NOMO-1 (cell line): Measurements from ENCODE around the gene DHTKD1.
A peak's percentile ranks its signal among the peaks of the same experiment; 100 is the strongest.
"Not testable (repeated sequence)": the region's sequence is repeated elsewhere in the genome, so short reads cannot be mapped to it uniquely, and the experiment has no call there.

Experiments
- DNase-seq, 2 experiments: peaks; one replicate each; lab custom pipeline; 2025; ENCODE audit not compliant: unreplicated experiment in 2 of 2; lab: John Stamatoyannopoulos, UW

DHTKD1 gene

GRCh38 chr10:12062754-12063482 is 5.8 kb upstream of the DHTKD1 start:
- DNase-seq = no peak

GRCh38 chr10:12063483-12063818 is 5.3 kb upstream of the DHTKD1 start:
- no peak for DNase-seq

GRCh38 chr10:12067336-12067735 is 1.4 kb upstream of the DHTKD1 start:
- DNase-seq = no peak

GRCh38 chr10:12071441-12071840 is 2.7 kb downstream of the DHTKD1 start:
- not testable (repeated sequence) for DNase-seq

GRCh38 chr10:12073526-12073925 is 4.8 kb downstream of the DHTKD1 start:
- DNase-seq = no peak

GRCh38 chr10:12077580-12078180 is 8.9 kb downstream of the DHTKD1 start:
- peak; percentile 21 to 36 for DNase-seq

- DNase-seq = no peak
Observed at GRCh38 chr10:12081470-12081869, 12.7 kb downstream of the DHTKD1 start.

GRCh38 chr10:12081879-12082557 is 13.3 kb downstream of the DHTKD1 start:
- DNase-seq = no peak

- DNase-seq = no peak
Observed at GRCh38 chr10:12088919-12089318, 20.2 kb downstream of the DHTKD1 start.

- no peak for DNase-seq
Observed at GRCh38 chr10:12091421-12091820, 22.7 kb downstream of the DHTKD1 start.

- DNase-seq = not testable (repeated sequence)
Observed at GRCh38 chr10:12097361-12097760, 28.6 kb downstream of the DHTKD1 start.

GRCh38 chr10:12097791-12098190 is 29.0 kb downstream of the DHTKD1 start:
- no peak for DNase-seq

- no peak for DNase-seq
Observed at GRCh38 chr10:12098966-12099365, 30.2 kb downstream of the DHTKD1 start.

- DNase-seq = peak; percentile 45 to 66
Observed at GRCh38 chr10:12103802-12104201, 35.0 kb downstream of the DHTKD1 start.

- no peak for DNase-seq
Observed at GRCh38 chr10:12107781-12108180, 39.0 kb downstream of the DHTKD1 start.

GRCh38 chr10:12109286-12109685 is 40.5 kb downstream of the DHTKD1 start:
- DNase-seq = no peak

GRCh38 chr10:12111528-12111927 is 42.8 kb downstream of the DHTKD1 start:
- DNase-seq = no peak

- no peak for DNase-seq
Observed at GRCh38 chr10:12113627-12114026, 44.9 kb downstream of the DHTKD1 start.

GRCh38 chr10:12121673-12122072 is 52.9 kb downstream of the DHTKD1 start:
- DNase-seq = no peak

GRCh38 chr10:12129222-12130111 is 60.7 kb downstream of the DHTKD1 start, which contains the start of gene SEC61A2:
TSS of gene SEC61A2 (plus strand) at chr10:12129677. CDS start at chr10:12129788, 111 bp downstream.
- peak; percentile 88 to 97 for DNase-seq
